OCI-LY3 (cell line): Measurements from ENCODE around the gene JAKMIP1.

ENCODE experiments used
- CTCF ChIP-seq: fragments of 200-600, 300-600 bp; sonication (generic); IDR thresholded peaks from 2 replicates; pipeline ENCODE4 v1.5.1; 2014; ENCODE audit warnings: antibody characterized with exemption, low read length, low read depth
- EZH2phosphoT487 ChIP-seq: fragments of 200-600 bp; shearing (Covaris generic); IDR thresholded peaks from 2 replicates; pipeline ENCODE4 v1.6.1; 2018; ENCODE audit warnings: antibody characterized with exemption, mixed run types, low read depth

GRCh38 chr4:5999356-5999755, 201.0 kb downstream of the JAKMIP1 start:
- no peak for TF ChIP-seq CTCF
- no peak for TF ChIP-seq EZH2phosphoT487
